ENCODE data around the gene ATG9A.

The ATG9A gene

GRCh38 chr2:219207884-219208740 is 21.3 kb downstream of the ATG9A start:
- Histone ChIP-seq H3K27ac (peak overlapping the region; percentile 91 to 93), H3K9me3 (no peaks in the 10 kb centered on the region), H3K36me3 (peaks cover 28 to 52% (median 37%) of the 10 kb centered on the region in 3 donors), H3K27me3 (no peaks in the 10 kb centered on the region), H3K4me1 (peaks cover 0 to 20% (median 15%) of the 10 kb centered on the region in 4 donors), H3K4me3 (peak overlapping the region; percentile 74 to 88)
- intact Hi-C loops (cut with DNase I; ENCODE audit: low total_unique reads) = no loop called here
- no peak for DNase-seq
- TF ChIP-seq CTCF (IDR thresholded peaks at IDR 0.05) = no peak

GRCh38 chr2:219207134-219207883 is 22.1 kb downstream of the ATG9A start:
- no peaks in the 10 kb centered on the region for H3K9me3 ChIP-seq
- no peak for TF ChIP-seq CTCF (IDR thresholded peaks at IDR 0.05)
- H3K27me3 ChIP-seq = no peaks in the 10 kb centered on the region
- peaks cover 0 to 20% (median 15%) of the 10 kb centered on the region in 4 donors for H3K4me1 ChIP-seq
- H3K27ac ChIP-seq = peak overlapping the region; percentile 91 to 93
- intact Hi-C loops (cut with DNase I; ENCODE audit: low total_unique reads) = no loop called here
- peak overlapping the region; percentile 74 to 88 for H3K4me3 ChIP-seq
- no peak for DNase-seq
- H3K36me3 ChIP-seq = peaks cover 22 to 44% (median 29%) of the 10 kb centered on the region in 3 donors

GRCh38 chr2:219206328-219207133 is 22.9 kb downstream of the ATG9A start, which contains the start of gene ZFAND2B:
ZFAND2B (plus strand) TSS chr2:219206782; CDS start chr2:219206988, 206 bp downstream.
- H3K36me3 ChIP-seq = peaks cover 17 to 36% (median 28%) of the 10 kb centered on the region in 3 donors
- H3K27ac ChIP-seq = peak within 1 kb of the TSS; percentile 91 to 93
- intact Hi-C loops (cut with DNase I; ENCODE audit: low total_unique reads) = loop anchor here (1.0 kb wide), 1 partner anchor 12 kb away; the partner anchor contains the start of gene ABCB6

GRCh38 chr2:219205981-219206327 is 23.5 kb downstream of the ATG9A start:
- DNase-seq = no peak
- intact Hi-C loops (cut with DNase I; ENCODE audit: low total_unique reads) = loop anchor here (1.0 kb wide), 1 partner anchor 12 kb away; the partner anchor contains the start of gene ABCB6
- peaks cover 0 to 20% (median 15%) of the 10 kb centered on the region in 4 donors for H3K4me1 ChIP-seq
- no peaks in the 10 kb centered on the region for H3K9me3 ChIP-seq
- no peaks in the 10 kb centered on the region for H3K27me3 ChIP-seq
- H3K4me3 ChIP-seq = peak overlapping the region; percentile 74 to 88
- peak overlapping the region; percentile 91 to 93 for H3K27ac ChIP-seq
- TF ChIP-seq CTCF (IDR thresholded peaks at IDR 0.05) = no peak
- peaks cover 15 to 32% (median 28%) of the 10 kb centered on the region in 3 donors for H3K36me3 ChIP-seq

More at GRCh38 chr2:219206328-219207133, 22.9 kb downstream of the ATG9A start, which contains the start of gene ZFAND2B:
- TF ChIP-seq CTCF (IDR thresholded peaks at IDR 0.05) = peak; percentile 15 to 50
- peak; percentile 95 to 97 for DNase-seq
- Histone ChIP-seq H3K4me1 (peaks cover 0 to 20% (median 15%) of the 10 kb centered on the region in 4 donors), H3K27me3 (no peaks in the 10 kb centered on the region), H3K9me3 (no peaks in the 10 kb centered on the region), H3K4me3 (peak within 1 kb of the TSS; percentile 74 to 88)

GRCh38 chr2:219205165-219205538 is 24.3 kb downstream of the ATG9A start:
- no peak overlapping the region for H3K27ac ChIP-seq
- H3K4me1 ChIP-seq = peaks cover 0 to 20% (median 15%) of the 10 kb centered on the region in 4 donors
- H3K9me3 ChIP-seq = no peaks in the 10 kb centered on the region
- H3K27me3 ChIP-seq = peaks cover 0 to 4% of the 10 kb centered on the region in 2 donors
- no peak for DNase-seq
- H3K4me3 ChIP-seq = no peak overlapping the region
- intact Hi-C loops (cut with DNase I; ENCODE audit: low total_unique reads) = no loop called here
- peaks cover 7 to 24% (median 24%) of the 10 kb centered on the region in 3 donors for H3K36me3 ChIP-seq
- no peak for TF ChIP-seq CTCF (IDR thresholded peaks at IDR 0.05)
